GM21526 (cell line): Measurements from ENCODE around the gene TSSK2.

ENCODE experiments used
- ATAC-seq: cut with Tn5 transposase; IDR thresholded peaks from one replicate; pipeline ENCODE4 v1.9.1; 2021; ENCODE audit warnings: moderate library complexity; ENCODE audit not compliant: unreplicated experiment, low FRiP score

Gene TSSK2

DNA sequence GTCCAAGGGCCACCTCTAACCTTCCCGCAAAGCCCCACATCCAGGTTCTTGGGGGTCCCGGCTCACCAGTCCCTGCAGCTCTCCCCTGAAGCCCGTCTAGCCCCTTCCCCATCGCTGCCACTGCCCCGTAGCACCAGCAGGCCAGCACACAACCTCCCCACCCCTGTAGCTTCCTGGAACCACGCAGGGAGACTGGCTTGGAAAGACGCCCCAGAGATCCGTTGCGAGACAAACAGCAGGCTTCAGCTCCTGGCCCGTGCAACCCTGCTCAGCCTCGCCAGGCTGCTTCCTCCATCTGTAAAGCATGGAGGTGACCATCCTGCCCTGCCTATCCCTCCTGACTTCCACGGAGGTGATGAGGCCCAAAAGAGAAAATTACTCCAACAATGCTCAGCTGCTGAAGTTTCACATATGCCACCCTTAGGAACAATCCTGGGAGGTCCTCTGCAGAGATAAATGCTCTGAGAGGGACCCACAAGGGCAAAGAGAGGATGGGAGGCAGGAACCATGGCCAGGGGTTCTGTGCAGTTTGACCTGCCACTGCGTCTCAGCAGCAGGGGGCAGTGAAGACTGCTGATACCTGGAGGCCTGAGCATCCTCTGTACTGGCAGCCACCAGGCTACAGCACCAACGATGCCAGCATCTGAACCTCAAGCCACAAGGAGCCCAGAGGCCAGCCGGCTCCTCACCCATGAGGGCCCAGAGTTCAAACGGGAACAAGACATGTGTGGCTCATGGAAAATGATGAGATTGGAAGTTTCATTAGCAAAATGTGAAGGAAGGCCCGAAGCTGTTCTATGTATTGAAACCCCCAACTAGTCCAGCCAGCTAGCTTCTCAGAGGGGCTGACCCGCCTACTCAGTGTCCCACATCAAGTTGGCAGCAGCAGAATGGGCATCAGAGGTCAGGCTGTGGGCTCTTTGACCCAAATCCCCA lies 25.0 kb upstream of the TSSK2 start:
- no peak for ATAC-seq

DNA sequence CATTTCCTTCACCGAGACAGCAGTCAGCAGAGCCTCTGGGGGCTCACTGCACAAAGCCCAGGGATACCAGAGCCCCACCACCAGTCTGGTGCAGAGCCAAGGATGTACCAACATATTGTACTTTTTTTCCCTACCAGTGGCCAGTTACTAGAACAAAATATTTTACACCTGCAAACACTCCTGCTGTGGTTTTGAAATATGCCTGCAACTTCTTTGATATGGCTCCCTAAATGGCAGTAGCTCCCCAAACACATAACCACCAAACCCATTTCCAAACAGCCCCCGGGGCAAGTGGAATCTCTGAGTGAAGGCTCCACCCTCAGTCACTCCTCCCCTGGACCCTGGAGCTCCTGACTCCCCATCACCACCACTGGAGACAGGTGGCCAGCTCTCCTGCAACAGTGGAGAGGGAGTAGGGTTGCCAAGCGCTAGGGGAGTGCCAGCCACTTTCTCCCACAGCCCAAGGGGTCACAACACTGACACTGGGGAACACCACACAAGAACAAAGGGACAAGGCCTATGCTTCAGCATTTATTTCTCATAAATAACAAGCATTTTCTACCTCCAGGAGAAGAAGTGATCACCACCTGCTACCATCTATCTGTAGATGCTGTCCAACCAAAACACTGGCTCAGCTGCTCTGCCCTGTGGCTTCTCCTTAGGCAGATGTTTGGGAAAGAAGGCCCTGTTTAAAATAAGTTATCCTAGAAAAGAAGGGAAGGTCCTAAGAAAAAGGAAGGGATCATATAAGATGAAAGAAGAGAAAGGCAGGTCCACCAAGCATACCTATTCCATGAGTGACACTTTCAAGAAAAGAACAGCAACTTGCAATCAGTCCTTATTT lies 24.0 kb upstream of the TSSK2 start:
- ATAC-seq, result no peak

GRCh38 chr22:19107730-19108074 lies 23.4 kb upstream of the TSSK2 start:
- no peak for ATAC-seq

- no peak for ATAC-seq
These were observed 22.3 kb upstream of the TSSK2 start for GRCh38 chr22:19108807-19109197.

- ATAC-seq, result peak; percentile 69
These were observed 21.7 kb upstream of the TSSK2 start for GRCh38 chr22:19109198-19110063.

DNA sequence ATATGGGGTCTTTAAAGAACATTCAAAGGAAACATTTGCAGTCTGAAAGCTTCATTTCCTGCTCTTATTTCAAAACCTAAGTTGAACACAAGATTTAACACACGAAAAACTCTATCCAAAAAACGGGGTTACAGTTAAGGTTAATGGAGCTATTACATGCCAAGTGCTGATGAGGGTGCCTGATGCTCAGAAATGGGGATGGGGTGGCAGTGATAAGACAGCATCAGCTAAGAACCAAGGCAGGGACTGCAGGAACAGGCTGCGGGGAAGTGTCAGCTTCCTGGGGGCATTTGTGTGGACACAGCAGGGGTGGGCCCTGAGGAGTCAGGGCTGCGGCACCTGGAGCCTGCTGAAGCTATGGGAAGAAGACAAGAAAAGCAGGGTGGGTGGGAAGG lies 21.0 kb upstream of the TSSK2 start:
- no peak for ATAC-seq

DNA sequence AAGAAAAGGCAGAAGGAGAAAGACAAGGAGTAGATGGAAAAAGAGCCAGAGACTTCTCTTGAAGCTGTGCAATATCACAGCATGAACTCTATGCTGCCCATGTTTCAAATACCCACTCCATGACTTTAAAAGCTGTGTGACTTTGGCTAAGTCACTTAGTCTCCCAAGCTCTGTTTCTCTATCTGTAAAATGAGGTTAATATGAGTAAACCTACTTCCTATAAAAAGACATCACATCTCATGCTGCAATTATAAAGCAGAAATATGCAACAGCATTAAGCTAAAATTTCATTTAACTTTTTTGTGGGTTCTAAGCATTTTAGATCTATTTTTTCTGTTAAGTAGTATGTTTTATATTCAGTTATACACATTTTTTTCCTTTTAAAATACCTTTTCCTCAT lies 20.5 kb upstream of the TSSK2 start:
- no peak for ATAC-seq

GRCh38 chr22:19111140-19111539 lies 20.0 kb upstream of the TSSK2 start:
- no peak for ATAC-seq

- ATAC-seq, result no peak
These were observed 19.5 kb upstream of the TSSK2 start for GRCh38 chr22:19111584-19111983.

- ATAC-seq, result no peak
These were observed 17.7 kb upstream of the TSSK2 start for GRCh38 chr22:19113429-19113828.

- ATAC-seq, result no peak
These were observed 16.0 kb upstream of the TSSK2 start for GRCh38 chr22:19114984-19115552.

DNA sequence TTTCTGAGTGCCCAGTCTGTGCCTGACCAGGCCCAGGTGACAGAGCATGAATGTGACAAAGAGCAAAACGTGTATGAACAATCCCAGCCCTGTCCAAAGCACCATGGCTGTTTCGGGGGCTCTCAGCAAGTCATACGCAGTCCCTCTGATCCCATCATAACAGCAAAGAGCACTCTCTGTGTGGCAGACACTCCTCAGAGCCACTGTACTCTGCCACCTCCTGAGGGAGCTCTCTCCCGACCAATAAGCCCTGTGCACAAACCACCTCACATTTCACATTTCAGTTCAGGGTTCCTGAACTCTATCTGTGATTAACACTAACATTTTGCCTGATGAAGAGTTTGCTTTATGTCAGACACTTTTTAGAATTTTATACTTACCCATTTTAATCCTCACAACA lies 15.5 kb upstream of the TSSK2 start:
- ATAC-seq, result no peak

DNA sequence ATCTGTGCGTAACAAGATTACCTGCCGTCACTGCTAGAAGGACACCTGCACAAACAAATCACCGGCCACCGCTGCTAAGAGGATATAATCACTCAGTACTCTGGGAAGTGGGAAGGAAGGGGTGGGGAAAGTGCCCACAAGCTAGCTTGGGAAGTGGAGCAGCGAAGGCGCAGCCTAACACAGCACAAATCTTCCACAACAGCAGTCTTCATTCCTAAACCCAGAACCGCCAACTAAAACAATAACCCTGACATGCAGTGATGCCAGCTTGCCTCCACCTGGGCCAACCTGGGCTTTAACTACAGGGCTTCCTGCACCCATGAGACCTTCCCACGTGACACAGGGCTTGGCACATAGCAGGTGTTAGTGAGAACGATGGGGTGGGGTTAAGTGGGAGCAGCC lies 14.0 kb upstream of the TSSK2 start:
- no peak for ATAC-seq

- ATAC-seq, result no peak
These were observed 12.7 kb upstream of the TSSK2 start for GRCh38 chr22:19118329-19118880.

DNA sequence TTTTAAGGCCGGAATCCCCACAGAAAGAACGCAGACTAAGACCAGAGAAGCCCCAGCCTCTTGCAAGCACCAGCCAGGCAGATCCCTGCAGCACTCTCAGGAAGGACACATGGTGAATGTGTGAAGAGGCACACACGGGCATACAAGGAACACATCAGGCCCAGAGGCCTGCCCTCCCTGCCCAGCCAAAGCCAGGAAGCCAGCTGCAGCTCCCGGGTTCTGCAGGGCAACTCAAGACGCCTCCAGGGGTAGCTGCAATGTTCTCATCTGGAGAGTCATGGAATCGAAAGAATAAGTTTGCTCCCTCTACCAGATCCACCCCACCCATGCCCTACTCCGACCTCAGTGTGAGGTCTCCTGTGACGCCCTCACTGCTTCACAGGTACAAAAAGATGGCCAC lies 11.2 kb upstream of the TSSK2 start:
- ATAC-seq, result no peak

DNA sequence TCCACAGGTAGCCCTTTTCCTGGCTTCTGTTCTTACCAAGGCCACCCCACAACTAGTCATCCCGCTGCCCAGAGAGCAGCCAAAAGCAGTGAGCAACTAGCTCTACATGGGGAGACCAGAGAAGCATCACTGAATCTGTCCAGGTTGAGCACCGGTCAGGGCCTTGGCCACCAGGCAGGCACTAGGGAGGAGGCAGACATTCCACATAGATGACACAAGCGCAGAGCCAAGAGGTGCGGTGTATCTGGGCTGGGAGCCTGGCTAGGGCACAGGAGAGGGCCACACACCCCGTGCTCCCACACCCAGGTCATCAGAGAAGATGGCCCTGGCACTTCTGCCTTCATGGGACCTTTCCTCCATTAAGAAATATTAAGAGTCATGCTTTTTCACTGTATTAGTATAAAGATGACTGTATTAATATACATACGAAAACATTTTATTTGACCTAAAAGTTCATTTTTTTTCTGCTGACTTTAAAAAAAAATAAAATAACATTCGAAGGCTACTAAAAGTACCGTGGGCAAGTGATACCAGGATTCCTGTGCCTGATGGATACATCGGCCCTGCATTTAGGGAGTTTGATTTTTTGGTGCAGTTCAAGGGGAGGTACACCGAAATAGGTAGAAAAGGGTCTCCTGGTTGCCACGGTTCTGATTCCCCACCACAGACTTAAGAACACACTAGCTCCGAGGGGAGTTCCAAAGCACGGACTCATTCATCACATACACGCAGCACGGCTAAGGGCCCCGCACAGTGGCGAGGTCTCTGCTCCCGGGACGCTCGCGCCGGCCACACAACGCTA lies 10.1 kb upstream of the TSSK2 start:
- peak; percentile 17 for ATAC-seq

DNA sequence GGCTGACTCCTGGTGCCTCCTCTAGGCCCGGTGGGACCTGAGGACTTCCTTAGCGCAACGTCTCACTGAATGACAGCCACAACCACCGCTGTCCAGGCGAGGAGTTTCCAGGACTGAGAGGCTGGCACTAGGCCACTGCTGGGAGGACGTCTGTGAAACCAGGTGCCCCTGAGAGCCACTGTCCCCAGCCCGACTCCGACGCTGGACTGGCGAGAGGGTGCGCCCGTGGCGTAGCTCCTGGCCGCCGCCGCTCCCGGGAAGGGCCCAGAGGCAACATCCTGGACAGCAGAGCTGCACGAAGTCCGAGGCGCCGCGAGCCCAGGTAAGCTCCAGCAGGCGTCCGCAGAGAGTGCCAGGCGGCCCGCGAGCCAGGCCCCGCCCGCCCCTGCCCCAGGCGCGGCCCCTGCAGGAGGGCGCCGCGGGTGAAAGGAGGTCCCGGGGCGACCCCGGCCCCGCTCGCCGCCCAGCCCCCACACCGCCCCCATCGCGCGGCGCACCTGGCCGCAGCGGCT lies 9.4 kb upstream of the TSSK2 start:
- peak; percentile 16 for ATAC-seq

- peak; percentile 62 for ATAC-seq
These were observed 8.9 kb upstream of the TSSK2 start, which contains the start of gene DGCR2 for GRCh38 chr22:19122143-19122751. TSS of gene DGCR2 (minus strand) at chr22:19122412. CDS start at chr22:19122206, 206 bp downstream.
